Measurements from ENCODE around the gene IP6K1. TPM values are rescaled to one million over a fixed set of nuclear protein-coding genes. Genes with fewer than 3 reads are reported as not detected.
"Not testable (repeated sequence)": the region's sequence is repeated elsewhere in the genome, so short reads cannot be mapped to it uniquely, and the experiment has no call there.

IP6K1 gene
- total RNA-seq, 1 donor from 2014 or later: 51.4 TPM

DNA sequence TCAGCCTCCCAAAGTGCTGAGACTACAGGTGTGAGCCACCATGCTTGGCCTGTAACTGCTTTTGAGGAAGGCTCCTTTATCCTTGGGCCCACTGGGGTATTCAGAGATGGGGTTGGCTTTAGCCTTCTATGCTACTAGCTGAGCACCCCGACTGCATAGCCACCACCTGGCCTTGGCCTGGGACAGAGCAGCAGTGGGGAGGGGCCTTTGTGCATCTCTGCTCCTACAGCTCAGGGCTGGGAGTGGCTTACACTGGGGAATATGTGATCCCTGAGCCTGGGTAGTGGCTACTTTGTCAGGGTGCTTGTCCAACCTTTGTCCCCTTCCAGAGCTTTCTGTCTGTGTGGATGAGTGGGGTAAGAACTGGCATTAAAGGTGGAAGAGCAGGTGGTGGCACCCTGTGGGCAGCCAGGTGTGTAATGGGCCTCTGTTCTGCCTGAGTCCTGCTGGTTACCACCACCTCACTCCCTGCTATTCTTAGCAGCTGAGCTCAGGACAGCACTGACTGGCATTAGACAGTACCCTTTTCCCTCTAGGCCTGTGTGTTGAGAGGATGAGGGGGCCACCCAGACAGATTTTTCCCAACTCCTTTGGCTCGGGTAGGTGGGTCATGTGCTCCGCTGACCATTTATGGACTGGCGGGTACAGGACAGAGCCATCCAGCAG, 90.9 kb downstream of the IP6K1 start:
- DNase-seq (ENCODE audit: low spot score in 2 of 2); FAIRE-seq: not testable (repeated sequence)

DNA sequence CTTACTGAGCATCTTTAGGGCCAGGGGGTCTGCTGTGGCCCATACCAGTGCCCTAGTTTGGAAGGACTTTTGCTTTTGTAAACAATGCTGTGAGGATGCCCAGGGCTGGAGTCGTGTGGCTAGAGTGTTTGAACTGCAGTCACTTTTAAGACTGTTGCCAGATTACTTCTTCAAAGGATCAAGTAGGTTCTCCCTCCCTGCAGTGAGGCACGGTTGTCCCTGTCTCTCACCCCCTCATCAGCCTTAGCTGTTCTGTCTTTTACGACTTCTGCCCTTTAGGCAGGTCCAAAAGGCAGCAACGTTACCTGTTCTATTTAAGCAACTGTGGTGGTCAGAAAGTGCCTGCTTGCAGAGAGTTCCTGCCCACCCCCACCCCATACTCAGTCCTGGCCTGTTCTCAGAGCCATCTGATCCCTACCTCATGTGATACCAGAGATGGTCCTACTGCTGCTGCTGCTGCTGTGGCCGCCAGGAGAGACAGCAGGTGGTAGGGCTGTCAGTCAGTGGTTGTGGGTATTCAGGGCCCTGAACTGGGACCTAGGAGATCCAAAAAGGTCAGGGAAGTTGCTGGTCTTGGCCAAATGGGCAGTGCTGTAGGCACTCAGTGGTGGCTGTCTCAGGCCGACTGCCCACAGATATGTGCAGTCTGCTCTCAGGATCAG, 91.8 kb downstream of the IP6K1 start:
- not testable (repeated sequence) for FAIRE-seq; DNase-seq (ENCODE audit: low spot score in 2 of 2)

DNA sequence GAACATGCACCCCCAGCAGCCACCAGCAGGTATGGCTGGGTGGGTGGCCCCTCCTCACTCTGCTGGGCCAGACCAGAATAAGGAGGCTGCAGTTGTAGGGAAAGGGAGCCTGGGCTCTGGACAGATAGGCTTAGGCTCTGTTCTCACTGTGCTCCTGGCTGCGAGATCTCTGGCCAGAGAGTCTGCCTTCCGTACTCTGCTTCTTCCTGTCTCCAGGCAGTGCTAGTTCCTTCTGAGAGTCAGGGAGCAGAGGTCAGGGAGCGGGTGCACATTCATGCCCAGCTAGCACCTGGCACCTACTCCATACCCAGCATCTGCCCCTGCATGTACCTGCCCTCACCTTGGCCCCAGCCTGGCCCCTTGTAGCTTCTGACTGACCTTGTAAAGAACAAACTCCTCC, 94.9 kb downstream of the IP6K1 start:
- not testable (repeated sequence) for FAIRE-seq; DNase-seq (ENCODE audit: low spot score in 2 of 2)

DNA sequence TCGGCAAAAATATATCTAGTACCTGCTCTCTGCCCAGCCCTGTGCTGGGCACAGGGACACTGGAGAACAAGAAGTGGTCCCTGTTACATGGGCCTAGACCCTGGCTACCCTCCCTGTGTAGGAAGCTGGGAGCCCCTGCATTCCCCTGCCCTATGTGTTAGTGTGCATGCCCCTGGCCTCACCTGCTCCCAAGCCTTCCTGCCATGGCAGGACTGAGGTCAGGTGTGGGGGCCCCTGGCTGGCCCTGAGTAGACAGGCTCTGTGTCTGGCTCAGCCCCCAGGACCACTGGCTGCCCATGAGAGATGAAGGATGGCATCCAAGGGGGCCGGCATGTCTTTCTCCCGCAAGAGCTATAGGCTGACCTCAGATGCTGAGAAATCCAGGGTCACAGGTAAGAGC, 95.5 kb downstream of the IP6K1 start:
- not testable (repeated sequence) for FAIRE-seq; DNase-seq (ENCODE audit: low spot score in 2 of 2)

DNA sequence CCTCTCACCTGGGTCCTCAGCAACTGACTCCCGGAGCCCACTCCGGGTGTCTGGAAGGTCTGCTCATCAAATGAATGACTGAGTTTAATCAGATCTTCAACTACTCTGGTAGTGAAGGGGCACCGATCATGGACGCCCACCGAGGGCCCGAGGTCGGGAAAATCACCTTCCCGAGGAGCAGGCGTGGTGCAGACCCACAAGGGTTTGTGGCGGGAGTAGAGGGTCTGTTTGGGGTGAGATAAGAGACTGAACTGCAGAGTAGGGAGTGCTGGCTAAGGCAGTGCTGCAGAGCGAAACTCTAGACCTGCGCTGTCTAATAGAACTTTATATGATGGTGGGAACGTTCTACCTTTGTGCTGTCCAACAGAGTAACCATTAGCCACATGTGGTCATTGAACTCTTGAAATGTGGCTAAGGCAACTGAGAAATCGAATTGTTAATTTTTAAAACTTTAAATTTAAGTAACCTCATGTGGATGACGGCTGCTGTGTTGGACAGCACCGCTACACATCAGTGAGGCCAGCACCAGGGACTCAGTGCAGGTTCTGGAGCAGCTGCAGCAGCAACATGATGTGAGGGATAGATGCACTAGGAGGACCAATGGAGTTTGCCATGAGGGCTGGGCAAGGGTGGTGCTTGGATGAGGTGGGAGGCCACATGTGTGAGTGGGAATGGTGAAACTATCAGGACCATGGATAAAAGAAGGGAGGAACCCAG, 96.3 kb downstream of the IP6K1 start:
- not testable (repeated sequence) for DNase-seq (ENCODE audit: low spot score in 2 of 2); FAIRE-seq

DNA sequence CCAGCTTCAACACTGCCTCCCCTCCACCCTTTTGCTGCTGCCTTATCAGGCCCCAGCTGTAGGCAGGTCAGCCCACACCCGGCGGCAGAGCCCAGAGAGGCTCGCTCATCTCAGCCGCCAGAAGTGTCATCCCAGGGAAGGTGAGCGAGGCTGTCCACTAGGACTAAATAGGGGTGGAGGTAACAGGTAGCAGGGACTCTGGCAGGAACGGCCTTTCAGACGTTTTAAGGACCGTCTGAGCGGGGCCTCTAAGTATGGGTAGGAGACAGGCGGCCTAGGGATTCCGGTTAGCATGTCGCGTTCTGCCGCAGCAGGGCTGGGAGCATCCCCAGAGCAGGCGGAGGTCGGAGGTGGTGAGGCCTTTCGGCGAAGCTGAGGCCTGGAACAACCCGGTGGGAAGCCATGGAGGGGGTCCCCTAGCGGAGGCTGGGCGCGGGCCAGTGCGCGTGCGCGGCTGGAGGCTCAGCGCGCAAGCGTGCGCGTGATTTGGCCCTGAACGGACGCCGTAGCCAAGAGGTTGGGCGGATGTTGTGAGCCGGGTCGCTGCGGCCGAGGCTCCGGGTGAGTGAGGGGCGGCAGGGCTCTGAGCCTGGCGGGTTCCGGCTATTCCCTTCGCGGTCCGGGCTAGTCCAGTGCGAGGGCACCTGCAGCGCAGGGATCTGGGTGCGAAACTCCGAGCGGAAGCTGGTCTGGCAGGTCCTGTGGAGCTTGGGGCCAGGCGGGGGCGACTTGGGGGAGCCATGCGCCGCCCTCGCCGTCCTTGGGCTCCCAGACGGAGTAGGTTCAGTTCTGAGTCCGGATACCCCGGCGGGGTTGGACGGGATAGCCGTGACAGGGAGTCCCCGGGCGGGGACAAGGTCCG, 97.1 kb downstream of the IP6K1 start, which contains the start of the genes MST1 and RNF123:
TSS of gene MST1 (minus strand) at position 429 of the 862 bp plus-strand sequence. CDS start 783 bp downstream, outside the sequence.
TSS of gene RNF123 (plus strand) at position 512 of the 862 bp plus-strand sequence. CDS start 1,609 bp downstream, outside the sequence.
- peak; percentile 87 to 91 for DNase-seq (ENCODE audit: low spot score in 2 of 2)
- FAIRE-seq: no peak

DNA sequence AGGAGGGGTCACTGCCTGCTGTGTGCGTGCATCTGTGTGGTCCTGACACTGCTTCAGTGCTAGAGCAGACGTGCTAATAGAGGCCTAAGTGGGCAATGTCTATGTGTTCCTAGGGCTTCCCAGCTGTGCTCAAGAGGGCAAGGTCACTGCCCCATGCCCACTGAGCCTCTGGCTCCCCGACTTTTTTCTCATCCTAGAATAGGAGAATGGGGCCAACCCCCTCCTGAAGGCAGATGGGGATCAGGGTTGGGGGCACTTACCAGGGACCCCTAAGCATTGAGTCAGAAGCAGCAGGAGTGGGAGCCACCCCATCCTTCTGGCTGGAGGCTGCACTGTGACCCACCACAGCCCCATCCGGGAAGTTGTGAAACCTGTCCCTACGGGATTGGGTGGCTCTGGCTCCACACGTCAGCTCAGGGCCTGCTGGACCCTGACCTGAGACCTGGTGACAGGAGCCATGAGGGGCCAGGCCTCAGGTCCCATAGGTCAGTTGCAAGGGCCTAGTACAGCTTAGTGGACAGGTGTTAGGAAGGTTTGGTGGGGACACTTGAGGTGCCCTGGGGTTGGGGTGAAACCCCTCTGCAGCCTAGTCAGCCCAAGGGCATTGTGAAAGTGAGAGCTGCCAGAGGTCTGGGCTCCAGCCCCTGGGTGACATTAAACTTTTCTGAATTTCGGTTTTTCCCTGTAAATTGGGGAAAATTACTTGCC, 97.8 kb downstream of the IP6K1 start:
- not testable (repeated sequence) for DNase-seq (ENCODE audit: low spot score in 2 of 2); FAIRE-seq

DNA sequence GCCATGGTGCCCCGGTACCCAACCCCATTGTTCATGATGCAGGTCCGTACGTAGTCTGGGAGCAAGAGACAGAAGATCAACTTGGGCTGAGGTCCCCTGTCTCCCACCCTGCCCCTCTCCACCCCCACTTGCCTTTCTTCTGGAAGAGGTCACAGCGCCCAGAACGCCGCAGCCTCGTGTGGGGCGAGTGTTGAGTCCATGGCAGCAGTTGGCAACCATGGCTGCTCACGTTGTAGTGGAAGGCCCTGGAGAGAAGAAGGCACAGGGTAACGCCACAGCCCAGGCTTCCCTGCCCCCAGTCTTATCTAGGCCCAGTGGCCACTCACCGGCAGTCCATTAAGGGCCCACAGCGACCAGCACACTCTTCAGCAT, 98.9 kb downstream of the IP6K1 start:
- not testable (repeated sequence) for DNase-seq (ENCODE audit: low spot score in 2 of 2); FAIRE-seq

DNA sequence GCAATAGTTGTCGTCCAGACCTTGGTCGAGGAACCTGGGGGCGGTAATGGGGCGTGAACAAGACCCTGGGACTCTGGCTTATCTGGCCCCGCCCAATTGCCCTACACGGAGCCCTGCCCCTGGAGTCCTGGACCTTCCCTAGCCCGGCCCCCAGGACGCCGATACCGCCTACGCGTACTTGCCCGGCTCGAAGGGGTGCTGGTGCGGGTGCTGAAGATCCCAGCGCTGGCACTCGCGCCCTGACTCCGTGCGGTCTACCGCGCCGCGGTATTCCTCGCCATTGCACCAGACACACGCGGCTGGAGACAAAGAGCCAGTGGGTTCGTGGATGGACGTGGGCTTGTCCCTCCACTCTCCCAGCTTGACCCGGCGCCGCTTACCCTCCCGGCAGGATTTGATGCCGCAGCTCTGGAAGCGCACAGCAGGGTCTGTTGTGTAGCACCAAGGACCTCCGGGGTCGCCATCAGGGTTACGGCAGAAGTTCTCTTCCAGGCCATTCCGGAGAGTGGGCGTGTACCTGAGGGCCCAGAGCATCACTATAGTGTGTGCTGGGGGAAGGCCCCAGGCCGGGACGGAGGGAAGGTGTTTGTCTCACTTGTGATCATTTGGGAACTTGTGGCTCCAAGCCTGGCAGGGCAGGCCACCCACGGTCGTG, 99.4 kb downstream of the IP6K1 start:
- FAIRE-seq; DNase-seq (ENCODE audit: low spot score in 2 of 2): not testable (repeated sequence)

DNA sequence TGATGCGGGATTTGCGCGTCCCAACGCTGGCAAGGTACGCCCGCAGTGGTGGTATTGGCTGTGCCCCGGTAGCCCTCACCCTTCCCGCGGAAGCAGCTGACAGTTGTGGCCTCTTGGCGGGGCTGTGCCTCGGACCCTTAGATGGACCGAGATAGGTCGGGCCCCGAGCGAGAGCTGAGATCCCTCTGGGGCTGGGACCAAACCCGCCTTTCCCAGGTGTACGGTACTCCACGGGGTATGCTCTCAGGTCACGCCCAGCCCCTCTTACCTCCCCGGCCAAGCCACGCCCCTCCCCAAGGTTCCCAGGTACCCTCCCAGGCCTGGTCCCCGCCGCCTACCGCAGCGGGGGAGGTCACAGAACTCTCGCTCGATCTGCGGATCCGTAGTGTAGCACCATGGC, 100.0 kb downstream of the IP6K1 start:
- DNase-seq (ENCODE audit: low spot score in 2 of 2): not testable (repeated sequence)

DNA sequence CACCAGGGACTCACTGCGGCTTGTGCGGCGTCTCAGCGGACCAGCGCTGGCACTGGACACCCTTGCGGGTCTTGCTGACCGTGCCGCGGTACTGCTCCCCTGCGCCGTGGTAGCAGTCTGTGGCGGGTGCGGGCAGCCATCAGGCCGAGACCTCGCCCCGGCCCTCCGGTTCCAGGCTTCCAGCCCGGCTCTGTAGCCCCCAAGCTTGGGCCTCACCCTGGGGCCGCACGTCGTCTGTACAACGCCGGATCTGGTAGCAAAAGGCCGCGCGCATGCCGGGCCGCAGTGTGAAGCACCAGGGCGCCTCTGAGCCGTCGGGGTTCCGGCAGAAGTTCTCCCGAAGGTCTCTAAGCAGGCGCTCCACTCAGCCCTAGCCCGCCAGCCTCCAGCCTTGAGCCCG, 100.5 kb downstream of the IP6K1 start:
- not testable (repeated sequence) for DNase-seq (ENCODE audit: low spot score in 2 of 2); FAIRE-seq

More for the DNA sequence above, 100.0 kb downstream of the IP6K1 start:
- FAIRE-seq: not testable (repeated sequence)

DNA sequence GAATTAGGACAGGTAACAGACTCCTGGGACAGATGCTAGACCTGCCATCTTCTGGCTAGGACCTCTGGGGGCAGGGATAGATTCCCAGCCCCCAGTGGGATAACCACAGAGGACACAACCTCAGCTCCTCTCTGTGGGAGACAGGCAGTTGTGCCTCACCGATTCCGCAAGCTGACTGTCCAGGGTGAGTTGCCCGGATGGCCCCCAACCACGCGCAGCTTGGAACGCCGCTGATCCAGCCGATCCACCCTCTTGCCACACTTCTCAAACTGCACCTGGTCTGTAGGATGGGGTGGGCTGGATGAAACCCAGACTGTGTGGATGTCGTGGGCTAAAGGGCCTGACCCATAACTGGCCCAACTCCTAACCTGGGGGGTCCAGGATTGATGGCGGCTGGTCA, 101.2 kb downstream of the IP6K1 start:
- DNase-seq (ENCODE audit: low spot score in 2 of 2); FAIRE-seq: not testable (repeated sequence)

DNA sequence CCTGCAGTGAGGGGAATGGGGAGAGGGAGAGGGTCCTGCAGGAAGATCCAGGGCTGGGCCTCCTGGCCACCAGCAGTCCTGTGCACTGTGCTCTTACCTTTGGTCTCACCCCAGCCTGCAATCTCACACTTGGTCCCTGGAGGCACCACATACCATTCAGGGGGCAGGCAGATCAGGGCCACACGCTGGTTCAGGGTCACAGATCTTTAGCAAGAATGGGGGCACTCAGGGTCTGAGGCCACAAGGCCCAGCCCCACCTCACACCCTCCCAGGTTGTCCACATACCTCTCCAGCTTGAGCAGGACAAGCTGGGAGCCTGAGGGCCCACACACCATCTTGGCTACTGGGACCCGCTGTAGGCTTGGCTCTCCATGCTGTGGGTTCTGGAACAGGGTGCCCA, 101.9 kb downstream of the IP6K1 start:
- FAIRE-seq; DNase-seq (ENCODE audit: low spot score in 2 of 2): not testable (repeated sequence)

DNA sequence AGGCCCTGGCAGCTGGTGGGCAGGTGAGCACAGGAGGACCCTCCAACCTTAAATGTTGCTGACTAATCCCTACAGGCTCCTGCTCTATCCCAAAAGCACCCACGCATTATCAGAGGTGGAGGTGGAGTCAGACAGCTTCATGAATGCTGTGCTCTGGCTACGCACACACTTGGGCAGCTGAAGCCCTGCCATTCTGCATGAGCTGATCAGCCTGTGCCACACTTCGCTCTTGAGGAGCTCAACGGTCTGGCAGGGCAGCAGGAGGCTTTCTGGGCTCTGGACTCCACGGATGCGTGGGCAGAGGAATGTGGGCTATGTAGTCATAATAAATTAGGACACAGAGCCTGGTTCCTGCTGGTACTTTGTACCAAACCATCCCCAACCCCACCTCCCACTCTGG, 103.2 kb downstream of the IP6K1 start:
- FAIRE-seq (no peak), DNase-seq (ENCODE audit: low spot score in 2 of 2) (no peak)

DNA sequence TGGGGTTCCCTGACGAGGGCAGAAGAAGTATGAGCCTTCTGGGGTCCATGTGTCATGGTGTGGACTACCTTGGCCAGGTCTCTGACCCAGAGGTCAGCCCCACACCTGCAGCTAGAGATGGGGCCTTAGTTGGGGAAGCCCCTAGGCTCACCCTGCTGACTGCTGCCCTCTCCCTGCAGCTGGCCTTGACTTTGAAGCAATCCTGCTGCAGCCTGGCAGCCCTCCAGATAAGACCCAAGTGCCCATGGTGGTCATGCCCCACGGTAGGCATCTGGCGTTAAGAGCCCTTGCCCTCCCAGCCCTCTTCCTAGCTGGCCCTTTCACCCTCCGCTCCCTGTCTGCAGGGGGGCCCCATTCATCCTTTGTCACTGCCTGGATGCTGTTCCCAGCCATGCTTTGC, 104.8 kb downstream of the IP6K1 start:
- DNase-seq (ENCODE audit: low spot score in 2 of 2) (no peak), FAIRE-seq (no peak)

DNA sequence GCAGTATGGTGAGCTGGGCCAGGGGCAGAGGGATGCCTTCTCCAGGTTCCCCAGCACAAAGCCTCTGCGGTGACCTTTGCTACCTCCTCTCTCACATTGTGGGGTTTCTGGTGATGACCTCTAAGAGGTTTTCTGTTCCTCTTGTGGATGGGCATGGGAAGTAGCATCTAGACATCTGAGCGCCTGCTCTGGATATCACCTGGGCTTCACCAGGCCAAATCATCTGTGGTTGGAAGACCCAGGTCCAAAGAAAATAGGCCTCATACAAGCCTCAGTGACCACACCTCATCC, 105.2 kb downstream of the IP6K1 start:
- FAIRE-seq (no peak), DNase-seq (ENCODE audit: low spot score in 2 of 2) (no peak)

DNA sequence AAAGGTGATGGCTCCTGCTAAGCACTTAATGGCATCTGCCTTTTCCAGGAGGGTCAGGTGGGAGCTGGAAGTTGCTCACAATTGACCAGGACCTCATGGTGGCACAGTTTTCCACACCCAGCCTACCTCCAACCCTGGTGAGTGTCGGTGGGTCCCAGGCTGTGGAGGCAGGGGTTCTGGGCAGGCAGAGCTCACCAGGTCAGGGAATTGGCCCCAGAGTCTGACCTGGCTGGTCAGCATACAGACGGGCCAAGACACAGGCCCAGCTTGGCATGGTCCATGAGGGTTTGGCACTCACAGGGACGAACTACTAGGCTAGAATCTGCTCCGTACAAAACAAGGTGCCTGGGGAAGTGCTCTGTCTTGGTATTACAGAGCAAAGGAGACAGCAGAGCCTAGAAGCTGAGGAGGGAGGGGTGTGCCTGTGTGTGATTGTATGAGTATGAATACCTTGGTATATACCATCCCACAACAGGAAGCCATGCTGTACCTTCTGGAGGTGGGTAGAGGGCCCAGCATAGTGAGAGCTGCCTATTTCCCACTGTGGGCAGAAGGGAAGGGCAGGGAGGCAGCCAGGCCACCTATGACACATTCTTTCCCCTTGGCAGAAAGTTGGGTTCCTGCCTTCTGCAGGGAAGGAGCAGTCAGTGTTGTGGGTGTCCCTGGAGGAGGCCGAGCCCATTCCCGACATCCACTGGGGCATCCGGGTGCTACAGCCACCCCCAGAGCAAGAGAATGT, 105.7 kb downstream of the IP6K1 start:
- FAIRE-seq (no peak), DNase-seq (ENCODE audit: low spot score in 2 of 2) (no peak)

DNA sequence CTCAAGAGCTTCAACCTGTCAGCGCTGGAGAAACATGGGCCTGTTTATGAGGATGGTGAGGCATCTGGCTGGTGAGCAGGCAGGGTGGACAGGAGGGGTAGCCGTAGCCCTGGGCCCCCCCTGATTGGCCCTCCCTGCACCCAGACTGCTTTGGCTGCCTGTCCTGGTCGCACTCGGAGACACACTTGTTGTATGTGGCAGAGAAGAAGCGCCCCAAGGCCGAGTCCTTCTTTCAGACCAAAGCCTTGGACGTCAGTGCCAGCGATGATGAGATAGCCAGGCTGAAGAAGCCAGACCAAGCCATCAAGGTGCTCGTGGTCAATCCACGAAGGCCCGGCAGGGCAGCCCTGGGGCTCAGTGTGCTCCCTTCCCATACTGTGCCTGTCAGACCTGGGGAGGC, 110.4 kb downstream of the IP6K1 start:
- DNase-seq (ENCODE audit: low spot score in 2 of 2) (no peak), FAIRE-seq (no peak)
